Uterus (tissue), 2 donors: ENCODE measurements around the gene ALDH7A1.

Experiments used
- POLR2A ChIP-seq, 2 donors: fragments of 450-650 bp; IDR thresholded peaks; one replicate each; pipeline ENCODE4 v1.6.1; 2016; ENCODE audit warnings: antibody characterized with exemption in 2 of 2, mild to moderate bottlenecking in 1 of 2, moderate library complexity in 1 of 2
- TF ChIP-seq, protein P1 (sequence below), 4 experiments: fragments of 200-600 bp in 2 of 4; fragments of 450-650 bp in 2 of 4; sonication (generic) in 2 of 4; IDR thresholded peaks; one replicate each; pipeline ENCODE4 v1.5.1; 2016 to 2019; ENCODE audit warnings: antibody characterized with exemption in 4 of 4, mild to moderate bottlenecking in 2 of 4, moderate library complexity in 1 of 4

DNA sequence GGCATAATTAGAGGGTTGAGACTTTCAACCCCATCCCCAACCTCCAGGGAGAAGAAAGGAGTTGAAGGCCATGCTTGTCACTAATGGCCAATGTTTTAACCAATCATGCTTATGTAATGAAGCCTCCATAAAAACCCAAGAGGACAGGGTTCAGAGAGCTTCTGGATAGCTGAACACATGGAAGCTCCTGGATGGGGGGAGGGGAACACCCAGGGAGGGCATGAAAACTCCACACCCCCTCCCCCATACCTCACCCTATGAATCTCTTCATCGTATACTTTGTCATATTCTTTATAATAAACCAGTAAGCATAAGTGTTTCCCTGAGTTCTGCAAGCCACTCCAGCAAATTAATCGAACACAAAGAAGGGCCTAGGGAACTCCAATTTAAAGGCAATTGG is 81.7 kb downstream of the ALDH7A1 start:
- TF ChIP-seq POLR2A (IDR thresholded peaks at IDR 0.05) = no peak
- TF ChIP-seq, protein P1, sequence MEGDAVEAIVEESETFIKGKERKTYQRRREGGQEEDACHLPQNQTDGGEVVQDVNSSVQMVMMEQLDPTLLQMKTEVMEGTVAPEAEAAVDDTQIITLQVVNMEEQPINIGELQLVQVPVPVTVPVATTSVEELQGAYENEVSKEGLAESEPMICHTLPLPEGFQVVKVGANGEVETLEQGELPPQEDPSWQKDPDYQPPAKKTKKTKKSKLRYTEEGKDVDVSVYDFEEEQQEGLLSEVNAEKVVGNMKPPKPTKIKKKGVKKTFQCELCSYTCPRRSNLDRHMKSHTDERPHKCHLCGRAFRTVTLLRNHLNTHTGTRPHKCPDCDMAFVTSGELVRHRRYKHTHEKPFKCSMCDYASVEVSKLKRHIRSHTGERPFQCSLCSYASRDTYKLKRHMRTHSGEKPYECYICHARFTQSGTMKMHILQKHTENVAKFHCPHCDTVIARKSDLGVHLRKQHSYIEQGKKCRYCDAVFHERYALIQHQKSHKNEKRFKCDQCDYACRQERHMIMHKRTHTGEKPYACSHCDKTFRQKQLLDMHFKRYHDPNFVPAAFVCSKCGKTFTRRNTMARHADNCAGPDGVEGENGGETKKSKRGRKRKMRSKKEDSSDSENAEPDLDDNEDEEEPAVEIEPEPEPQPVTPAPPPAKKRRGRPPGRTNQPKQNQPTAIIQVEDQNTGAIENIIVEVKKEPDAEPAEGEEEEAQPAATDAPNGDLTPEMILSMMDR (IDR thresholded peaks at IDR 0.05) = no peak
